ENCODE measurements around the gene TIMMDC1. TPM values are rescaled to one million over a fixed set of nuclear protein-coding genes. Genes with fewer than 3 reads are reported as not detected.

The TIMMDC1 gene
- total RNA-seq, 1 experiment from 2014 or later = 109 TPM

- Histone ChIP-seq H4K5ac (ENCODE audit: insufficient read length, low read depth, low read length) (no peak overlapping the region), H3K14ac (ENCODE audit: insufficient read depth, low read length) (no peak overlapping the region), H3K9ac (ENCODE audit: extremely low read depth, insufficient read length, low read length) (no peak overlapping the region), H3K27ac (ENCODE audit: insufficient read length, low read depth, low read length) (no peak overlapping the region), H4K8ac (replicated peaks; ENCODE audit: insufficient read length, low read depth, low read length) (no peak overlapping the region), H4K91ac (ENCODE audit: insufficient read length, low read depth, low read length) (no peak overlapping the region), H3K79me1 (ENCODE audit: insufficient read depth, low read depth, low read length, poor library complexity, severe bottlenecking) (no peaks in the 10 kb centered on the region), H2BK5ac (ENCODE audit: insufficient read length, low read length) (no peak overlapping the region), H2BK20ac (ENCODE audit: low read depth, low read length, poor library complexity, severe bottlenecking) (no peak overlapping the region), H3T11ph (ENCODE audit: low read length) (no peak overlapping the region), H3K9me3 (ENCODE audit: control insufficient read depth, low read depth, low read length) (no peaks in the 10 kb centered on the region), H2BK120ac (ENCODE audit: low read depth, low read length, poor library complexity, severe bottlenecking) (no peak overlapping the region), H3K23me2 (ENCODE audit: insufficient read length, low read depth, low read length, poor library complexity, severe bottlenecking) (no peaks in the 10 kb centered on the region), H3K56ac (ENCODE audit: insufficient read length, low read depth, low read length) (no peak overlapping the region), H2BK12ac (ENCODE audit: insufficient read length, low read depth, low read length) (no peak overlapping the region), H2BK15ac (ENCODE audit: low read depth, low read length) (no peak overlapping the region), H3K4me1 (ENCODE audit: insufficient read depth, low read length) (peaks cover 3% of the 10 kb centered on the region; the same call in 1 of the 2 replicates), H3K79me2 (ENCODE audit: insufficient read depth, low read length) (no peaks in the 10 kb centered on the region), H3K18ac (ENCODE audit: insufficient read length, low read depth, low read length) (no peak overlapping the region), H4K20me1 (ENCODE audit: control insufficient read depth, insufficient read depth, insufficient read length) (no peaks in the 10 kb centered on the region), H3K23ac (ENCODE audit: insufficient read length, low read depth, low read length) (no peak overlapping the region), H2AFZ (ENCODE audit: low read length) (no peak overlapping the region), H3K4me2 (ENCODE audit: insufficient read depth, insufficient read length, low read length) (peak overlapping the region; percentile 53), H2AK5ac (ENCODE audit: insufficient read length, low read length) (no peak overlapping the region), H3K4ac (ENCODE audit: low read depth, low read length) (no peak overlapping the region), H3K27me3 (ENCODE audit: insufficient read depth, low read length) (no peaks in the 10 kb centered on the region)
- TF ChIP-seq CTCF (conservative IDR thresholded peaks at IDR 0.05) = peak; percentile 48; the same call in 2 of the 3 replicates
- H3K36me3 Mint-ChIP-seq (ENCODE audit: insufficient read depth in 1 of 3, low read depth in 3 of 3) = peaks cover 19 to 33% (median 20%) of the 10 kb centered on the region in 3 experiments
- DNase-seq = peak; percentile 31
- H3K27ac Mint-ChIP-seq = peak overlapping the region in 2 of 3 experiments; percentile 8 to 74; a peak in 5 of 7 replicates
- no CpG with 5 or more reads among the region's 4 CpGs for WGBS (ENCODE audit: extremely low coverage, insufficient read length, low lambda C conversion rate)
- H3K4me1 Mint-ChIP-seq = peaks cover 16 to 18% of the 10 kb centered on the region in 2 experiments
- 0 out of 5 replicates have a peak overlapping the region, but pooled peaks of 1 of the 2 experiments have one; percentile 5 for H3K4me3 Mint-ChIP-seq
- peaks cover 4 to 12% of the 10 kb centered on the region in 2 experiments; a peak in 2 of 5 replicates for H3K9me3 Mint-ChIP-seq
- H3K27me3 Mint-ChIP-seq (ENCODE audit: low read depth) = no peaks in the 10 kb centered on the region
These were observed 26.8 kb downstream of the TIMMDC1 start for GRCh38 chr3:119524931-119525662.
